ENCODE data around the gene CSMD2. TPM values are rescaled to one million over a fixed set of nuclear protein-coding genes. Genes with fewer than 3 reads are reported as not detected.

CSMD2 gene
- total RNA-seq, 1 donor from 2014 or later: 0.52 TPM

- Histone ChIP-seq H3K27ac (ENCODE audit: low read depth, low read length) (no peak overlapping the region), H3K36me3 (ENCODE audit: control insufficient read depth in 3 of 3, insufficient read depth in 3 of 3, low read length in 3 of 3) (no peaks in the 10 kb centered on the region), H3K9ac (ENCODE audit: low read depth in 1 of 3, low read length in 3 of 3) (no peak overlapping the region), H3K4me1 (ENCODE audit: control insufficient read depth in 3 of 3, insufficient read depth in 3 of 3, low read length in 3 of 3) (peaks cover 2 to 10% (median 5%) of the 10 kb centered on the region in 3 donors), H3K27me3 (ENCODE audit: control insufficient read depth in 3 of 3, insufficient read depth in 3 of 3, low read length in 3 of 3) (peaks cover 0 to 5% (median 3%) of the 10 kb centered on the region in 3 donors), H3K4me3 (ENCODE audit: low read length in 3 of 3) (no peak overlapping the region), H3K9me3 (ENCODE audit: control insufficient read depth in 3 of 3, low read length in 3 of 3) (peaks cover 0 to 2% (median 0%) of the 10 kb centered on the region in 3 donors)
These were observed 515.3 kb downstream of the CSMD2 start for GRCh38 chr1:33649759-33650158.

- peaks cover 3 to 5% (median 4%) of the 10 kb centered on the region in 3 donors for H3K27me3 ChIP-seq (ENCODE audit: control insufficient read depth in 3 of 3, insufficient read depth in 3 of 3, low read length in 3 of 3)
- H3K9ac ChIP-seq (ENCODE audit: low read depth in 1 of 3, low read length in 3 of 3): no peak overlapping the region
- H3K4me1 ChIP-seq (ENCODE audit: control insufficient read depth in 3 of 3, insufficient read depth in 3 of 3, low read length in 3 of 3): no peaks in the 10 kb centered on the region
- no peaks in the 10 kb centered on the region for H3K9me3 ChIP-seq (ENCODE audit: control insufficient read depth in 3 of 3, low read length in 3 of 3)
- H3K27ac ChIP-seq (ENCODE audit: low read depth, low read length): no peak overlapping the region
- no peak overlapping the region for H3K4me3 ChIP-seq (ENCODE audit: low read length in 3 of 3)
- no peaks in the 10 kb centered on the region for H3K36me3 ChIP-seq (ENCODE audit: control insufficient read depth in 3 of 3, insufficient read depth in 3 of 3, low read length in 3 of 3)
These were observed 521.8 kb downstream of the CSMD2 start for GRCh38 chr1:33643216-33643615.

- Histone ChIP-seq H3K27me3 (ENCODE audit: control insufficient read depth in 3 of 3, insufficient read depth in 3 of 3, low read length in 3 of 3) (peaks cover 0 to 5% (median 4%) of the 10 kb centered on the region in 3 donors), H3K9ac (ENCODE audit: low read depth in 1 of 3, low read length in 3 of 3) (no peak overlapping the region), H3K9me3 (ENCODE audit: control insufficient read depth in 3 of 3, low read length in 3 of 3) (no peaks in the 10 kb centered on the region), H3K27ac (ENCODE audit: low read depth, low read length) (no peak overlapping the region), H3K4me3 (ENCODE audit: low read length in 3 of 3) (no peak overlapping the region), H3K36me3 (ENCODE audit: control insufficient read depth in 3 of 3, insufficient read depth in 3 of 3, low read length in 3 of 3) (no peaks in the 10 kb centered on the region), H3K4me1 (ENCODE audit: control insufficient read depth in 3 of 3, insufficient read depth in 3 of 3, low read length in 3 of 3) (no peaks in the 10 kb centered on the region)
These were observed 523.8 kb downstream of the CSMD2 start for GRCh38 chr1:33641104-33641830.

- Histone ChIP-seq H3K27me3 (ENCODE audit: control insufficient read depth in 3 of 3, insufficient read depth in 3 of 3, low read length in 3 of 3) (peaks cover 3 to 10% (median 4%) of the 10 kb centered on the region in 3 donors), H3K4me3 (ENCODE audit: low read length in 3 of 3) (no peak overlapping the region), H3K4me1 (ENCODE audit: control insufficient read depth in 3 of 3, insufficient read depth in 3 of 3, low read length in 3 of 3) (no peaks in the 10 kb centered on the region), H3K9me3 (ENCODE audit: control insufficient read depth in 3 of 3, low read length in 3 of 3) (no peaks in the 10 kb centered on the region), H3K36me3 (ENCODE audit: control insufficient read depth in 3 of 3, insufficient read depth in 3 of 3, low read length in 3 of 3) (no peaks in the 10 kb centered on the region), H3K27ac (ENCODE audit: low read depth, low read length) (no peak overlapping the region), H3K9ac (ENCODE audit: low read depth in 1 of 3, low read length in 3 of 3) (no peak overlapping the region)
These were observed 524.8 kb downstream of the CSMD2 start for GRCh38 chr1:33640114-33640660.

- Histone ChIP-seq H3K36me3 (ENCODE audit: control insufficient read depth in 3 of 3, insufficient read depth in 3 of 3, low read length in 3 of 3) (no peaks in the 10 kb centered on the region), H3K4me1 (ENCODE audit: control insufficient read depth in 3 of 3, insufficient read depth in 3 of 3, low read length in 3 of 3) (peaks cover 0 to 3% (median 0%) of the 10 kb centered on the region in 3 donors), H3K9me3 (ENCODE audit: control insufficient read depth in 3 of 3, low read length in 3 of 3) (no peaks in the 10 kb centered on the region), H3K27me3 (ENCODE audit: control insufficient read depth in 3 of 3, insufficient read depth in 3 of 3, low read length in 3 of 3) (peaks cover 3 to 12% (median 10%) of the 10 kb centered on the region in 3 donors), H3K9ac (ENCODE audit: low read depth in 1 of 3, low read length in 3 of 3) (no peak overlapping the region), H3K4me3 (ENCODE audit: low read length in 3 of 3) (no peak overlapping the region), H3K27ac (ENCODE audit: low read depth, low read length) (no peak overlapping the region)
These were observed 527.1 kb downstream of the CSMD2 start for GRCh38 chr1:33637846-33638440.

- Histone ChIP-seq H3K4me1 (ENCODE audit: control insufficient read depth in 3 of 3, insufficient read depth in 3 of 3, low read length in 3 of 3) (peaks cover 0 to 3% (median 0%) of the 10 kb centered on the region in 3 donors), H3K4me3 (ENCODE audit: low read length in 3 of 3) (no peak overlapping the region), H3K27ac (ENCODE audit: low read depth, low read length) (no peak overlapping the region), H3K36me3 (ENCODE audit: control insufficient read depth in 3 of 3, insufficient read depth in 3 of 3, low read length in 3 of 3) (no peaks in the 10 kb centered on the region), H3K27me3 (ENCODE audit: control insufficient read depth in 3 of 3, insufficient read depth in 3 of 3, low read length in 3 of 3) (peaks cover 3 to 12% (median 7%) of the 10 kb centered on the region in 3 donors), H3K9me3 (ENCODE audit: control insufficient read depth in 3 of 3, low read length in 3 of 3) (no peaks in the 10 kb centered on the region), H3K9ac (ENCODE audit: low read depth in 1 of 3, low read length in 3 of 3) (no peak overlapping the region)
These were observed 528.8 kb downstream of the CSMD2 start for GRCh38 chr1:33636209-33636608.

GRCh38 chr1:33635336-33636012, 529.6 kb downstream of the CSMD2 start:
- Histone ChIP-seq H3K36me3 (ENCODE audit: control insufficient read depth in 3 of 3, insufficient read depth in 3 of 3, low read length in 3 of 3) (no peaks in the 10 kb centered on the region), H3K9me3 (ENCODE audit: control insufficient read depth in 3 of 3, low read length in 3 of 3) (no peaks in the 10 kb centered on the region), H3K27me3 (ENCODE audit: control insufficient read depth in 3 of 3, insufficient read depth in 3 of 3, low read length in 3 of 3) (peaks cover 3 to 12% (median 7%) of the 10 kb centered on the region in 3 donors), H3K9ac (ENCODE audit: low read depth in 1 of 3, low read length in 3 of 3) (no peak overlapping the region), H3K27ac (ENCODE audit: low read depth, low read length) (no peak overlapping the region), H3K4me3 (ENCODE audit: low read length in 3 of 3) (no peak overlapping the region), H3K4me1 (ENCODE audit: control insufficient read depth in 3 of 3, insufficient read depth in 3 of 3, low read length in 3 of 3) (peaks cover 0 to 3% (median 0%) of the 10 kb centered on the region in 3 donors)

GRCh38 chr1:33634806-33635205, 530.2 kb downstream of the CSMD2 start:
- H3K4me3 ChIP-seq (ENCODE audit: low read length in 3 of 3): no peak overlapping the region
- H3K9me3 ChIP-seq (ENCODE audit: control insufficient read depth in 3 of 3, low read length in 3 of 3): no peaks in the 10 kb centered on the region
- peaks cover 3 to 12% (median 7%) of the 10 kb centered on the region in 3 donors for H3K27me3 ChIP-seq (ENCODE audit: control insufficient read depth in 3 of 3, insufficient read depth in 3 of 3, low read length in 3 of 3)
- peaks cover 0 to 3% (median 0%) of the 10 kb centered on the region in 3 donors for H3K4me1 ChIP-seq (ENCODE audit: control insufficient read depth in 3 of 3, insufficient read depth in 3 of 3, low read length in 3 of 3)
- H3K27ac ChIP-seq (ENCODE audit: low read depth, low read length): no peak overlapping the region
- H3K9ac ChIP-seq (ENCODE audit: low read depth in 1 of 3, low read length in 3 of 3): no peak overlapping the region
- no peaks in the 10 kb centered on the region for H3K36me3 ChIP-seq (ENCODE audit: control insufficient read depth in 3 of 3, insufficient read depth in 3 of 3, low read length in 3 of 3)

GRCh38 chr1:33634143-33634542, 530.9 kb downstream of the CSMD2 start:
- Histone ChIP-seq H3K9me3 (ENCODE audit: control insufficient read depth in 3 of 3, low read length in 3 of 3) (no peaks in the 10 kb centered on the region), H3K36me3 (ENCODE audit: control insufficient read depth in 3 of 3, insufficient read depth in 3 of 3, low read length in 3 of 3) (no peaks in the 10 kb centered on the region), H3K27ac (ENCODE audit: low read depth, low read length) (no peak overlapping the region), H3K9ac (ENCODE audit: low read depth in 1 of 3, low read length in 3 of 3) (no peak overlapping the region), H3K27me3 (ENCODE audit: control insufficient read depth in 3 of 3, insufficient read depth in 3 of 3, low read length in 3 of 3) (peaks cover 3 to 12% (median 7%) of the 10 kb centered on the region in 3 donors), H3K4me1 (ENCODE audit: control insufficient read depth in 3 of 3, insufficient read depth in 3 of 3, low read length in 3 of 3) (peaks cover 0 to 3% (median 0%) of the 10 kb centered on the region in 3 donors), H3K4me3 (ENCODE audit: low read length in 3 of 3) (no peak overlapping the region)

Data from skeletal muscle tissue (tissue), 4 donors.